OCI-LY1 (cell line): ENCODE data around the gene MARCKSL1.
A peak's percentile ranks its signal among the peaks of the same experiment; 100 is the strongest.

Source experiments
- H2AFZ ChIP-seq: fragments of 200-600 bp; sonication (generic), shearing (Covaris generic); 2 replicates; pipeline ENCODE4 v1.6.0; 2014; ENCODE audit warnings: antibody characterized with exemption, mild to moderate bottlenecking, low read length
- H3F3A ChIP-seq: fragments of 200-600 bp; sonication (generic), shearing (Covaris generic); 2 replicates; pipeline ENCODE4 v1.6.0; 2014; ENCODE audit warnings: mild to moderate bottlenecking, antibody characterized with exemption, low read length, moderate library complexity; ENCODE audit not compliant: insufficient read depth
- H3K27ac ChIP-seq: fragments of 200-600 bp; sonication (generic); 2 replicates; pipeline ENCODE4 v1.5.1; 2014; ENCODE audit warnings: low read length, mixed run types, mild to moderate bottlenecking, low read depth; ENCODE audit not compliant: poor library complexity, severe bottlenecking
- H3K27me3 ChIP-seq: fragments of 200-600 bp; sonication (generic); 2 replicates; pipeline ENCODE4 v1.6.0; 2014; ENCODE audit warnings: antibody characterized with exemption, mild to moderate bottlenecking, low read length, moderate library complexity; ENCODE audit not compliant: insufficient read depth
- H3K36me3 ChIP-seq: fragments of 200-600 bp; sonication (generic); 2 replicates; pipeline ENCODE4 v1.6.1; 2014; ENCODE audit warnings: mild to moderate bottlenecking, antibody characterized with exemption, low read length, moderate library complexity, mixed read lengths; ENCODE audit not compliant: insufficient read depth
- H3K4me1 ChIP-seq: fragments of 200-600 bp; sonication (generic); 2 replicates; pipeline ENCODE4 v1.5.1; 2014; ENCODE audit warnings: mild to moderate bottlenecking, low read length, moderate library complexity; ENCODE audit not compliant: insufficient read depth, severe bottlenecking
- H3K4me2 ChIP-seq: fragments of 200-600 bp; sonication (generic), shearing (Covaris generic); 2 replicates; pipeline ENCODE4 v1.6.1; 2014; ENCODE audit warnings: low read length
- H3K4me3 ChIP-seq: fragments of 200-600 bp; sonication (generic); 2 replicates; pipeline ENCODE4 v1.5.1; 2014; ENCODE audit warnings: low read length, low read depth, mild to moderate bottlenecking, mixed read lengths; ENCODE audit not compliant: poor library complexity, severe bottlenecking
- H3K79me2 ChIP-seq: fragments of 200-600 bp; shearing (Covaris generic); 2 replicates; pipeline ENCODE4 v1.6.1; 2016; ENCODE audit warnings: mixed run types, low read length, mixed read lengths; ENCODE audit not compliant: insufficient read depth
- H3K9ac ChIP-seq: fragments of 200-600 bp; sonication (generic), shearing (Covaris generic); 2 replicates; pipeline ENCODE4 v1.6.1; 2014; ENCODE audit warnings: mild to moderate bottlenecking, low read length, mixed read lengths
- H3K9me2 ChIP-seq: fragments of 200-600 bp; sonication (generic), shearing (Covaris generic); 2 replicates; pipeline ENCODE4 v1.6.1; 2014; ENCODE audit warnings: low read depth, mild to moderate bottlenecking, low read length, mixed read lengths
- H3K9me3 ChIP-seq: fragments of 200-600 bp; shearing (Covaris generic); 2 replicates; pipeline ENCODE4 v1.6.1; 2014; ENCODE audit warnings: low read length, mixed read lengths
- H4K20me1 ChIP-seq: fragments of 200-600 bp; sonication (generic), shearing (Covaris generic); 2 replicates; pipeline ENCODE4 v1.6.0; 2016; ENCODE audit warnings: mild to moderate bottlenecking, low read length; ENCODE audit not compliant: insufficient read depth
- CTCF ChIP-seq: fragments of 200-600 bp; sonication (generic), shearing (Covaris generic); IDR thresholded peaks from 2 replicates; pipeline ENCODE4 v1.5.1; 2017; ENCODE audit warnings: mild to moderate bottlenecking, antibody characterized with exemption, low read length, moderate library complexity, mixed read lengths
- EZH2 ChIP-seq: fragments of 200-600 bp; sonication (generic), shearing (Covaris generic); IDR thresholded peaks from 2 replicates; pipeline ENCODE4 v1.8.0; 2017; ENCODE audit warnings: borderline replicate concordance, mixed run types, mild to moderate bottlenecking, antibody characterized with exemption, low read length, moderate library complexity, mixed read lengths

MARCKSL1 gene

DNA sequence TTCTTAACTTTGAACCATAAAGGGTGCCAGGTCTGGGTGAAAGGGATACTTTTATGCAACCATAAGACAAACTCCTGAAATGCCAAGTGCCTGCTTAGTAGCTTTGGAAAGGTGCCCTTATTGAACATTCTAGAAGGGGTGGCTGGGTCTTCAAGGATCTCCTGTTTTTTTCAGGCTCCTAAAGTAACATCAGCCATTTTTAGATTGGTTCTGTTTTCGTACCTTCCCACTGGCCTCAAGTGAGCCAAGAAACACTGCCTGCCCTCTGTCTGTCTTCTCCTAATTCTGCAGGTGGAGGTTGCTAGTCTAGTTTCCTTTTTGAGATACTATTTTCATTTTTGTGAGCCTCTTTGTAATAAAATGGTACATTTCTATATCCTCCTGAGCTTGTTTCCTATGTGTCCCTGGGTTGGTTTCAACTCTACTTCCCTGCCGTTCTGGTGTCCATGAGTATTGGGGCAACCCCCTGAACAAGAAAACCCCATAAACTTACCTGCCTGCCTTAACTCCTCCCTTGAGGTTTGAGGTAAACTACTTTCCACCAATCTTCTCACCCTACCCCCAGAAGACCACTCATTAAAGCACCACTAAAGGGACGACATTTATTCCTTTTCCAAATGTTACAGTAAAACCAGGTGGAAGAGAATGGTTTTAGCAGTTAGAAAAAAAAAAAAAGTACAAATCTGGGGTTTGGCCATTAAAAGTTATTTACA lies 2.6 kb downstream of the MARCKSL1 start:
- peaks cover 64% of the 10 kb centered on the region for H3K36me3 ChIP-seq

DNA sequence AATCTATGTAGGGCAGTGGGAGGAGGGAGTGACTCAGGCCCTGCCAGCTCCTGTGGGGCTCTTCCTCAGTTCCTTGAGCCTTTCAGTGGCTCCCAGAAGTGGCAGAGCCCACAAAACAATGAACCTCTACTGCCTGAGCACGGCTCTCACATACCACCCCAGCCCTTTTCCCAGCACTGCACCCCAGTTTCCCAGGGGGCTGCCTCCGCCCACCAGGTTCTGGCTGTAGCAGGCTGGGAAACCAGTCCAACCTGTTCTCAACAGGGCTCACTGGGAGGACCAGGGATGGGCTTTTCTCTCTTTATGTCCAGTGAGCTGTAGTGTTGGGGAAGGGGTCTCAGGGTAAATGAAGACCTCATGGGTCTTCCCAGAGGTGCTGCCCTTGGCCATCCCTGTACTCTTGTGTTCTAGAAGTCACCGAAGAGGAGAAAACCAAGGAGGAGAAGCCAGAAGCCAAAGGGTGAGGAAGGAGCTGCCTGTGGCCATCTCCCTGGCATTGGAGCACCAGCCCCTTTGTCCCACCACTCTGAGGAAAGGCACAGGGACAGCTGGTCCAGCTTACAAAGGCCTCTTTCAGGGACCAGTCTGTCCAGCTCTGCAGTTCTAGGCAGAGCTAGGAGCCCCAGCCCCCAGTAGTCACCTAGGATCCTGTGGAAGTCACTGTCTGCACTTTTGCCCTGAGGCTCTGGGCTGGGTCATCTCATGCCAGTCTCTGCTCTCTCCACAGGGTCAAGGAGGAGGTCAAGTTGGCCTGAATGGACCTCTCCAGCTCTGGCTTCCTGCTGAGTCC lies 3.5 kb downstream of the MARCKSL1 start:
- Histone ChIP-seq H4K20me1 (no peaks in the 10 kb centered on the region), H3K9me3 (no peaks in the 10 kb centered on the region), H3K9ac (no peak overlapping the region), H3K27me3 (0 out of 2 replicates have a peak, but pooled peaks cover 4% of the 10 kb centered on the region), H3K9me2 (no peaks in the 10 kb centered on the region), H3K4me1 (peaks cover 39% of the 10 kb centered on the region), H3K4me2 (no peak overlapping the region), H3F3A (peaks cover 15% of the 10 kb centered on the region), H3K4me3 (no peak overlapping the region), H2AFZ (no peak overlapping the region), H3K36me3 (peaks cover 74% of the 10 kb centered on the region), H3K27ac (peak overlapping the region; percentile 77), H3K79me2 (peaks cover 7% of the 10 kb centered on the region; the same call in 1 of the 2 replicates)
- no peak for TF ChIP-seq CTCF
- TF ChIP-seq EZH2, result no peak

More for the DNA sequence above, 2.6 kb downstream of the MARCKSL1 start:
- no peak overlapping the region for H2AFZ ChIP-seq
- no peak overlapping the region for H3K9ac ChIP-seq
- peak overlapping the region; percentile 96 for H3K4me2 ChIP-seq
- no peak for TF ChIP-seq EZH2
- no peak for TF ChIP-seq CTCF
- peaks cover 7% of the 10 kb centered on the region; the same call in 1 of the 2 replicates for H3K79me2 ChIP-seq
- peak overlapping the region; percentile 77 for H3K27ac ChIP-seq
- H4K20me1 ChIP-seq, result no peaks in the 10 kb centered on the region
- peak overlapping the region; percentile 74 for H3K4me3 ChIP-seq
- peaks cover 44% of the 10 kb centered on the region for H3K4me1 ChIP-seq
- no peaks in the 10 kb centered on the region for H3K9me3 ChIP-seq
- peaks cover 15% of the 10 kb centered on the region for H3F3A ChIP-seq
- H3K9me2 ChIP-seq, result no peaks in the 10 kb centered on the region
- H3K27me3 ChIP-seq, result 0 out of 2 replicates have a peak, but pooled peaks cover 8% of the 10 kb centered on the region

GRCh38 chr1:32331549-32331948 lies 4.5 kb downstream of the MARCKSL1 start:
- Histone ChIP-seq H3K27ac (peak overlapping the region; percentile 77), H3K4me1 (peaks cover 32% of the 10 kb centered on the region), H4K20me1 (no peaks in the 10 kb centered on the region), H3K36me3 (peaks cover 82% of the 10 kb centered on the region), H3K27me3 (0 out of 2 replicates have a peak, but pooled peaks cover under 1% of the 10 kb centered on the region), H3K9me2 (no peaks in the 10 kb centered on the region), H3F3A (peaks cover 15% of the 10 kb centered on the region), H3K9me3 (no peaks in the 10 kb centered on the region), H3K4me2 (no peak overlapping the region), H2AFZ (no peak overlapping the region), H3K4me3 (no peak overlapping the region), H3K79me2 (peaks cover 7% of the 10 kb centered on the region; the same call in 1 of the 2 replicates), H3K9ac (no peak overlapping the region)
- TF ChIP-seq EZH2 (no peak), CTCF (no peak)
